ENCODE measurements around the gene ACTR6.
"Not testable (repeated sequence)": the region's sequence is repeated elsewhere in the genome, so short reads cannot be mapped to it uniquely, and the experiment has no call there.

The ACTR6 gene
- long read RNA-seq, donor 1, transcript ACTR6-201 (11 exons, 2,464 nt): major isoform, 18 of 35 reads
- long read RNA-seq, donor 1, partial matches to known transcripts: 13 of 35 reads
- long read RNA-seq, donor 1, other reads (novel, unspliced or antisense): 0 of 35 reads
- long read RNA-seq, donor 2, transcript ACTR6-201 (11 exons, 2,464 nt): major isoform, 8 of 28 reads
- long read RNA-seq, donor 2, partial matches to known transcripts: 19 of 28 reads
- long read RNA-seq, donor 2, other reads (novel, unspliced or antisense): 0 of 28 reads
- long read RNA-seq, donor 3, partial matches to known transcripts: 9 of 13 reads
- long read RNA-seq, donor 3, other reads (novel, unspliced or antisense): 0 of 13 reads
- long read RNA-seq, donor 4, partial matches to known transcripts: 23 of 27 reads
- long read RNA-seq, donor 4, other reads (novel, unspliced or antisense): 0 of 27 reads
- long read RNA-seq, donor 5, transcript ACTR6-201 (11 exons, 2,464 nt): major isoform, 10 of 36 reads
- long read RNA-seq, donor 5, partial matches to known transcripts: 26 of 36 reads
- long read RNA-seq, donor 5, other reads (novel, unspliced or antisense): 0 of 36 reads
- long read RNA-seq, donor 6, transcript ACTR6-201 (11 exons, 2,464 nt): major isoform, 7 of 30 reads
- long read RNA-seq, donor 6, partial matches to known transcripts: 22 of 30 reads
- long read RNA-seq, donor 6, other reads (novel, unspliced or antisense): 0 of 30 reads
- long read RNA-seq, donor 7, transcript ACTR6-201 (11 exons, 2,464 nt): major isoform, 10 of 43 reads
- long read RNA-seq, donor 7, partial matches to known transcripts: 31 of 43 reads
- long read RNA-seq, donor 7, other reads (novel, unspliced or antisense): 0 of 43 reads
- long read RNA-seq, donor 8, transcript ACTR6-201 (11 exons, 2,464 nt): major isoform, 8 of 26 reads
- long read RNA-seq, donor 8, partial matches to known transcripts: 18 of 26 reads
- long read RNA-seq, donor 8, other reads (novel, unspliced or antisense): 0 of 26 reads

DNA sequence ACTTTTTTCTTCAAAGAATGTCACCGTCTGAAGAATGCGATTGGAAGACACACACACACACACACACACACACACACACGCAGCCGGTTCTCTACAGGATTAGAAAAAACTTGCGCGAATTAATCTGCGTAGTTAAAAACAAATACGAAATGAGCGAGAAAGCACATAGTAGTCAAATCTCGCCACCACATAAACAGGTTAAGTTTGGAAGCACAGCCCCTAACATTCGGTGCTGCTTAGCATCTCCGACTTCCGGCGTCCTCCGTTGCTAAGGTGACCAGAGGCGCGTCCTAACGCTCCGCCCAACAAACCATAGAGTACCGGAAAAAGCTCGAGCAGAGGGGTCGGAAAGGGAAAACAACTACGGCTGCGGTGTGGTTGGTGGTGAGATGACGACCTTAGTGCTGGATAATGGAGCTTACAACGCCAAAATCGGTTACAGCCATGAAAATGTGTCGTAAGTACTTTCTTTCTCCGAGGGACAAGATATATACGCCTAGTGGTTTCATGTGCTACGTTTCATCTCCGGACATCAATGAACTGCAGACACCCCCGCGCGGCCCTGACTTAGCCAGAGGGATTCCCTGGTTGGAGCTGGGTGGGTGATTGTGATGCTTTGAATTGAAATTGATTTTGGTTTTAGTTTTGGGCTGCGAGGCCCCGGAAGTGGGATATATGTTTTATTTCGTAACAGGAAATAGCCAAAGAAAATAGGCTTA, at the start of gene ACTR6:
ACTR6 (plus strand) TSS at position 353 of the 719 bp plus-strand sequence; CDS start at position 390, 37 bp downstream.
- DNase-seq: peak; percentile 91

DNA sequence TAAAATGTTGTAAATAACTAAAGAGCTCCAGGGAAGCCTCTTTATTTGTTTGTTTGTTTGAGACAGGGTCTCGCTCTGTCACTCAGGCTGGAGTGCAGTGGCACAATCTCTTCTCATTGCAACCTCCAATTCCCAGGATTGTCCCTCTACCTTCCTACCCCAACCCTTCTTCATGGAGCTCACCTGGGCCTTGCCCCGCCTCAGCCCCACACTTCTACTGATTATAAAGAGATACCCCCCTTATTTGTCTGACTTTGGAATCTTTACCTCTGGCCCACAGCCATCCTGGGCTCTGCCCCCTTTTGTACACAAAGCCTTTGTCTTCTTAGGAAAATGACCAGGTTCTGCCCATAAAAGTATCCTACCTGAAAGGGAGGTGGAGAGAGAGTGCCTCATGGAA, 48.8 kb upstream of the ACTR6 start:
- no peak for DNase-seq

DNA sequence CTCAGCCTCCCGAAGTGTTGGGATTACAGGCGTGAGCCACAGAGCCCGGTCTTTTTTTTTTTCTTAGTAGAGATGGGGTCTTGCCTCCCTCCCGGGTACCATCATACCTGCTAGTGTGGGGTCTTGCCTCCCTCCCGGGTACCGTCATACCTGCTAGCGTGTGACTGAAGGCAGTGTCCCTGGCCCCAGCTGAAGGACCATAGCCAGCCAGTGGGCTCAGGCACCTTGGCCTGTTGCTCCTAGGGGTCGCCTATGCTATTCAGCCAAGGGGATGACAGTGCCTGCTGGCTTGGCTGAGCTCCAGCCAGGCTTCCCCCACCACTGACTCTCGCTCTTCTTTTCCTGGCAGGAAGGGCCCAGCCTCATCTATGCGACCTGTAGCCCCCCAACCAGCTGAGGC, 47.5 kb upstream of the ACTR6 start:
- DNase-seq: no peak

- no peak for DNase-seq
Measured at GRCh38 chr12:100154474-100155247, 46.0 kb upstream of the ACTR6 start.

DNA sequence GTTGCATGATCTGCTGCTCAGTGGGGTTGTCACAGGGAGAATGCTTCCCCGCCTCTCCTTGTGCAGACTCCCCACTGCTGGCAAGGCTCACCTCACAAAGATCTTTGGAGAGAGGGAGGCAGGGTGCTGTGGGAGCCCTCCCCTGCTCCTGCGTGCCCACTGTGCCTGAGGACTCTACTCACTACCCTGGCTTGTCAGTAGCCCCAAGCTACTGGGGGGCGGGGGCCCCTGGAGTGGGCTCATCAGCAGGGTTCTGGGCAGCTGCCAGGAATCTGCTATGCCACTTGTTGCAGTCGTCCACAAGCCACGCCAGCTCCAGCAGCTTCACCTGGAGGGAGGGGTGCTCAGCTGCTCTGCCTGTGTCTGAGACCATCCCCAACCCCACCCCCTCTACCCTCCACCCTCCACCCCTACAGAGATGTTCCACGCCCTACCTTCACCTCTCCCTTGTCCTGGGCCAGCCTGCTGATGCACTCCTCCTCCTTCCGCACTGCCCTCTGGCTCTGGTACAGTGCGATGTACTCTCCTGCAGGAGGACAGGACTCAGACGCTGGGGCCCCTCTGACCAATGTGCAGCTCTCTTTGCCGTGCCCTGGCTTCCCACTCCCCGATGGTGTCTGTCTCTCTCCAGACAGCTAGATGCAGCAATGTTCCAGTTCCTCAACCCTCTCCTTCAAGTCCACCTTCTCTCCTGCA, 43.7 kb upstream of the ACTR6 start:
- no peak for DNase-seq

DNA sequence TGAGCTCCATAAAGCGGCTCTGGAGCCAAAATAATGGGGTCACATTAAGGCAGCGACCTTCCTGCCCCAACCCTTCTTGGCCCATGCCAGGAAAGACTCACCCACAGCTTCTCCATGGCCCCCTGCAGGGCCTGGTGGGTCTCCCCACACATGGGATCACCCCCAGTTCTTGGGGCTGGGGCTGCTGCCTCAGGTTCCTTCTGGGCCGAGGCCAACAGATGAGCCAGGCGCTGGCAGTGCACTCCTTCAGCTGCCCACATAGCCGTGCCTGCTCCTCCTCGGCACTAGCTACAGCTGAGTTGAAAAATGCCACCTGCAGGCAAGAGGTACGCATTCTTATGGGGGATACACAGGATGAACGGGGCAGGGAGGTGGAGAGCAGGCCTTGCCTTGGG, 43.2 kb upstream of the ACTR6 start:
- DNase-seq: no peak

GRCh38 chr12:100158535-100158934, 42.1 kb upstream of the ACTR6 start:
- DNase-seq: no peak

DNA sequence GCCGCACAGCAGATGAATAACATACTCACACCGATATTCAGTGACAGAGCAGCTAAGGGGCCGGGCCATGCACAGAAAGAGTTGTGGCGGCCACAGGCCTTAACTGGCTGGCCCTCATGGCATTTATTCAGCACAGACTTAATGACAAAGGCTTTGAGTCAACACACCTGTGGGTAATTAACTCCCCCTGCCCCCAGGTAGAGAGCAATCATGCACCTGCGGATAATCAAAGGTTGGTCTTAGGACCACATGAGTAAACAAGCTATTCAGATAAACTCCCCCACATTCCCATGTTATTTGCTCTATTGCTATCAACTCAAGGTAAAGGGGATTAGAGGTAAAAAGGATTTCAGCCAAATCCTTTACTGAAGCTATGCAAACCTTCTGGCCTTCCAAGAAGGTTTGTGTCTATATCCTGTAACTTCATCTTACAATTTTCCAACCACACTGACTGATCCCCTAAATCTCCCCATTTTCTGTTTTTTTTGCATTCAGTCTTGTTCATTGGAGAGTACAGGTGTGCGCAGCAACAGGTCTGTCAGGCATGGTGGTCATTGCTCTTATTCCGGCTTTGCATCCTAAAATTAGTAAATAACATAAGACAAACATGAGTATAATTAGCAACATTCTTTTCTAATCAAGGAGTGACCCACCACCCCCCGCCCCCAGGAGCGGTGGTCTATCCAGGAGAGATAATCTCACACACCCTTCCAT, 41.1 kb upstream of the ACTR6 start:
- DNase-seq: no peak

DNA sequence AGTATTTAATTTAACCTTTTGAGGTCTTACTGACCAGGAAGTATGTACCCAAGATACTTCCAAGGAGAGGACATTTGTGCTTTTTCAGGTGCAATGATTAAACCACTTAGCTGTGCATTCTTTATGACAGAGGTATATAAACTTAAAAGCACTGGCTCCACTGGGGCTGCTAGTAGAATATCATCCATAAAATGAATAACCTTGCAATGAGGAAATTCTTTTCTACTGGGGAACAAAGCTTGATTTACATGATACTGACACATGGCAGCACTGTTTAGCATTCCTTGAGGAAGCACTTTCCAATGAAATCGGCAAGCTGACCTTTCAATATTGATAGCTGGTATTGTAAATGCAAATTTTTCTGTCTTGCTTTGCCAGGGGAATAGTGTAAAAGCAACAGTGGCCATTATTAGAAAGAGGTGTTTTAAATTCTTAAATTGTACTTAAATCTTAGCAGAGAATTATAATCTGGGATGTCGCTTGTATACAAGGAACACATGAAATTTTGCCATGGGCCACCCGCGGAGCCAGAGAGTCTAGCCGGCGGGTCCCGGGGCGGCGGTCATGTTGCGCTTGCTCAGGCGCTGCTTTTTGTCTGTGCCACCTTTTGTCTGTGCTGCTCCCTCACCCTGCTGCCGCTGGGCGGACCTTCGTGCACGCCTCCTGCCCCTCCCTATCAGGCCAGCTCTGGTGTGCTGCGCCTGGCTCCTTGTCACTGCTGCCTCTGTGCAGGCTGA, 37.0 kb upstream of the ACTR6 start:
- peak; percentile 41 for DNase-seq

GRCh38 chr12:100164153-100164704, 36.4 kb upstream of the ACTR6 start:
- DNase-seq: no peak

DNA sequence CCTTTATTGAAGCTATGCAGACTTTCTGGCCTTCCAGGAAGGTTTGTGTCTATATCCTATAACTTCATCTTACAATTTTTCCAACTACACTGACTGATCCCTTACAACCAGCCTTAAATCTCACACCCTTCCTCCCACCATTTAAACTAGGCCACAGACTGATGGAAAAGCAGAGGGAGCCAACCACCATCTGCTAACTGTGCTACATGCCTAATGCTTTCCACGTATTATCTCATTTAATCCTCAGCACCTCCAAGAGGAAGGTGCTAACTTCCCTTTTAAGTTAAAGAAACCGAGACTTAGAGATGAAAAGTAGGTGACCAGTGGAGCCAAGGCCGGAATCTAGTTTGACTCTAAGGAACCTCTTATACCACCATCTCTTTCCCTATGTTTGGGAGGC, 35.3 kb upstream of the ACTR6 start:
- no peak for DNase-seq

DNA sequence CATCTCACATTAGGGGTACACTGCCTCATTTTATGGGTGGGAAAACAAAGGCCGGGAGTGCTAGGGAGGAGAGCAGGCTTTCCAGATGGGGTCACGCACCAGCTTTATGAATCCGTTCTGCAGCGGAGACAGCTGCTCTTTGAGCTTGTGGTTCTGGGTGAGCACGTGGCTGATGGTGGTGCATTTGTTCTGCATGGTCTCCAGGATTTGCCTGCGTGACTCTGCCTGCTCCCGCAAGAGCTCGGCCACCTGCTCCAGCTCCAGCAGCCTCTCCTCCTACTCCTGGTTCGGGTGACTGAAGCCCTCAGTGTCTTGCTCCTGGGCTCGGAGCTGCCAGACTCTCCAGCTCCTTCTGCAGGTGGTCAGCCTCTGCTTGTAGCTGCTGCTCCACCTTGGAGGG, 34.4 kb upstream of the ACTR6 start:
- DNase-seq: no peak

GRCh38 chr12:100168562-100168961, 32.1 kb upstream of the ACTR6 start:
- no peak for DNase-seq

GRCh38 chr12:100169345-100169744, 31.3 kb upstream of the ACTR6 start:
- DNase-seq: no peak

DNA sequence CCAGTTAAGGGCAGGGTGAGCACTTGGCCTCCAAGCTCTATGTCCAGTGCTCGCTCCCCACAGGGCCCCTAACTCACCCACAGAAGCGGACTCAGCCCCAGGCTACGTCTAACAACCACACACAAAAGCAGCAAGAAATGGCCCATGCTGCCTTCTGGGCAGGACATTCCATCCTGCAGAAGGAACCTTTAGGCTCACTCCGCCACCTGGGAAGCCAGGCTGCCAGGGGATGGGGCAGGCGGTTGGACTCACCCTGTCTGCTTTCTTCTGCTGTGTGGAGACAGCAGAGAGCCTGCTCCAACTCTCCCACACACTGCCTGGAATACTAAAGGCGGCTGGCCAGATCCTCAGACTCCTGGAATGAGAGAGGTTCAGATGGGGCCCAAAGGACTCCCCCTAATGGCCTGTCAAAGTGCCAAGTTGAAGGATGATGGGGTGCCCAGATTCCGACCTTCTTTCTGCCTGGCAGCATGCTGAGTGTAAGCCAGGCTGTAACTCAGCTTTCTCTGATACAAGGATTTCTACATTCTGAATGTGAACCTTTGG, 30.2 kb upstream of the ACTR6 start:
- no peak for DNase-seq

DNA sequence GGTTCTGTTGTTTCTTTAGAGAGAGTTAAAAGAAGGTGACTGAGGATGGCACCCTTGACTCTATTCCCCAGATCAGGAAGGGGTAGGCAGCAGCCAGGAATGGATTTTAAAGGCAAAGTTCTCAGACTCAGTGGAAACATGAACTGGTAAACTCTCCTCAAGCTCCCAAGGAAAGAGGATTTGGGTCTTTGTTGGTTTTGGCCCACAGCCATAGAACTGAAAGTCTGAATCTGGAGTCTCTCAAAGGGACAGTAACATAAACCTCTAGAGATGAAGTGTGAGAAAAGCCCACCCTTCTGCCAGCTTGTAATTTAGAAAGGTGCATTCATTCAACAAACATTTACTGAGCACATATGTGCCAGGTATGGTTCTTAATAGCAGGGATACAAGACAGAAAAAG, 29.4 kb upstream of the ACTR6 start:
- no peak for DNase-seq

- DNase-seq: no peak
Measured at GRCh38 chr12:100173111-100173510, 27.5 kb upstream of the ACTR6 start.

DNA sequence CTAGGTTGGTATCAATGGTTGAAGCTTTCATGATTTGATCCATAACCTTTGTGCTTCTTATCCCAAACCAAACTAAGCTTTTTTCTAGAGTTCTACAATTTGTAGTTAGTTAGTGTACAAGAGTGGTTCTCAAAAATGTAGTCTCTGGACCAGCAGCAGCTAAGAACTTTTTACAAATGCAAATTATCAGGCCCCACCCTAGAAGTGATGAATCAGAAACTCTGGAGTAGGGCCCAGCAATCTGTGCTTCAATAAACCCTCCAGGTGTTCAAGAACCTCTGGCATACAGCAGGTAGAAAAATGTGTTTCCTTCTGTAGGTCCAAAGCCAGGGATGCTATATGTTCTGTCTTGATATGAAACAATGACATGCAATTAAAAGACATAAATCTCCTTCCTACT, 26.1 kb upstream of the ACTR6 start:
- DNase-seq: no peak

GRCh38 chr12:100176493-100176892, 24.1 kb upstream of the ACTR6 start:
- not testable (repeated sequence) for DNase-seq
